MM.1S (cell line): ENCODE results near the gene KCNJ6.

ENCODE experiments used
- EZH2 ChIP-seq: fragments of 300-600 bp; sonication (generic); optimal IDR thresholded peaks from 2 replicates; pipeline ENCODE3; 2017; ENCODE audit warnings: low read depth, mild to moderate bottlenecking, antibody characterized with exemption, low read length, mixed read lengths
- EZH2phosphoT487 ChIP-seq: fragments of 300-600 bp; sonication (generic); IDR thresholded peaks from 2 replicates; pipeline ENCODE4 v1.6.1; 2018; ENCODE audit warnings: antibody characterized with exemption, low read length
- TF ChIP-seq, protein P1 (sequence below): fragments of 300-600 bp; sonication (generic); IDR thresholded peaks from 2 replicates; pipeline ENCODE4 v1.5.1; 2016; ENCODE audit warnings: antibody characterized with exemption, low read length, mixed read lengths

DNA sequence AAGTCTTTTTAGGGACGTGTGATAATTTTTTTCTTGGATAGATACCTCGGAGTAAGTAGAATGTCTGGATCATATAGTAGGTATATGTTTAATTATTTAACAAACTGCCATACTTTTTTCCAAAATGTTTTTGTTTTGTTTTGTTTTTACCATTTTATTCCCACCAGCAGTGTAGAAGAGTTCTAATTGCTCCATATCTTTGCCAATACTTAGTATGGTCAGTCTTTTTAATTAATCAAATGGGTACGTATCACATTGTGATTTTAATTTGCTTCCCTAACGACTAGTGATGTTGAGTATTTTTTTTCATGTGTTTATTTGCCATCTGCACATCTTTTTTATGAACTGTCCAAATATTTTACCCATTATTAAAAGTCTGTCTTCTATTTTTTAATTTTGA, 23.6 kb upstream of the KCNJ6 start:
- TF ChIP-seq, protein P1, sequence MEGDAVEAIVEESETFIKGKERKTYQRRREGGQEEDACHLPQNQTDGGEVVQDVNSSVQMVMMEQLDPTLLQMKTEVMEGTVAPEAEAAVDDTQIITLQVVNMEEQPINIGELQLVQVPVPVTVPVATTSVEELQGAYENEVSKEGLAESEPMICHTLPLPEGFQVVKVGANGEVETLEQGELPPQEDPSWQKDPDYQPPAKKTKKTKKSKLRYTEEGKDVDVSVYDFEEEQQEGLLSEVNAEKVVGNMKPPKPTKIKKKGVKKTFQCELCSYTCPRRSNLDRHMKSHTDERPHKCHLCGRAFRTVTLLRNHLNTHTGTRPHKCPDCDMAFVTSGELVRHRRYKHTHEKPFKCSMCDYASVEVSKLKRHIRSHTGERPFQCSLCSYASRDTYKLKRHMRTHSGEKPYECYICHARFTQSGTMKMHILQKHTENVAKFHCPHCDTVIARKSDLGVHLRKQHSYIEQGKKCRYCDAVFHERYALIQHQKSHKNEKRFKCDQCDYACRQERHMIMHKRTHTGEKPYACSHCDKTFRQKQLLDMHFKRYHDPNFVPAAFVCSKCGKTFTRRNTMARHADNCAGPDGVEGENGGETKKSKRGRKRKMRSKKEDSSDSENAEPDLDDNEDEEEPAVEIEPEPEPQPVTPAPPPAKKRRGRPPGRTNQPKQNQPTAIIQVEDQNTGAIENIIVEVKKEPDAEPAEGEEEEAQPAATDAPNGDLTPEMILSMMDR: no peak
- TF ChIP-seq EZH2 (no peak), EZH2phosphoT487 (no peak)
